PFSK-1 (cell line): ENCODE measurements around the gene ELAC2.

ENCODE experiments used
- FOXP2 ChIP-seq: optimal IDR thresholded peaks from 2 replicates; pipeline ENCODE3; 2011; ENCODE audit warnings: borderline replicate concordance, control low read depth, inconsistent platforms; ENCODE audit not compliant: insufficient read depth; ENCODE audit errors: extremely low read length, extremely low read depth
- POLR2AphosphoS5 ChIP-seq: IDR thresholded peaks from 2 replicates; pipeline ENCODE4 v1.6.1; 2012; ENCODE audit warnings: low read depth, mild to moderate bottlenecking, control low read depth, low read length, moderate library complexity
- REST ChIP-seq, 2 experiments: IDR thresholded peaks; 2 replicates each; pipeline versions ENCODE4 v1.6.1 to v1.8.0; 2011 to 2012; ENCODE audit warnings: low read depth in 2 of 2, low read length in 2 of 2, control low read depth in 1 of 2, inconsistent platforms in 1 of 2, mild to moderate bottlenecking in 1 of 2, moderate library complexity in 1 of 2; ENCODE audit not compliant: insufficient read depth in 1 of 2
- SIN3A ChIP-seq: IDR thresholded peaks from 2 replicates; pipeline ENCODE4 v1.6.1; 2012; ENCODE audit warnings: mild to moderate bottlenecking, low read length, moderate library complexity, borderline replicate concordance; ENCODE audit not compliant: insufficient read depth
- TAF1 ChIP-seq: IDR thresholded peaks from 2 replicates; pipeline ENCODE4 v1.6.1; 2012; ENCODE audit warnings: low read length, control low read depth, borderline replicate concordance; ENCODE audit not compliant: insufficient read depth

ELAC2 gene

GRCh38 chr17:13038931-13039665, 21.3 kb upstream of the ELAC2 start:
- no peak for TF ChIP-seq FOXP2
- no peak for TF ChIP-seq REST (IDR thresholded peaks at IDR 0.05; ENCODE audit: insufficient read depth in 1 of 2, low read depth in 2 of 2, low read length in 2 of 2)
- TF ChIP-seq POLR2AphosphoS5: no peak
- no peak for TF ChIP-seq TAF1
- no peak for TF ChIP-seq SIN3A

GRCh38 chr17:13036751-13037150, 18.9 kb upstream of the ELAC2 start:
- TF ChIP-seq TAF1 (no peak), FOXP2 (no peak), POLR2AphosphoS5 (no peak), REST (IDR thresholded peaks at IDR 0.05; ENCODE audit: insufficient read depth in 1 of 2, low read depth in 2 of 2, low read length in 2 of 2) (no peak), SIN3A (no peak)

DNA sequence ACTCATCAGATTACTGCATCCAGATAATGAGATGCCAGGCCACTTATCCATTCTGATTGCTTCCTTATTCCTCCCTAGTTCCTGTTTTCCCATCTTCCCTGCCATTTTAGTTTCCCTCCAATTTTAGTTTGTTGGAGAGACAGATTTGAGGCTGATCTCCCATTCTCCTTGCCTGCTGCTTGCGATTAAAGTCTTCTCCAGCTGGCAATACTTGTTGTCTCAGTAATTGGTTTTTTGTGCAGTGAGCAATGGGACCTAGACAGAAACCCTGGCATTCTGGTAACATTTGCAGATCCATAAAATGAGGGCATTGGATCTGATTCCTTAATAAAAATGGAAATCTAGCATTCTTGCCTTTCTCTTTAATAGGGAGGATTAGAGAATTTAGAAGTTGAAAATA, 17.6 kb upstream of the ELAC2 start:
- no peak for TF ChIP-seq FOXP2
- no peak for TF ChIP-seq POLR2AphosphoS5

GRCh38 chr17:13031718-13032350, 14.0 kb upstream of the ELAC2 start:
- TF ChIP-seq FOXP2 (no peak), TAF1 (no peak), REST (IDR thresholded peaks at IDR 0.05; ENCODE audit: insufficient read depth in 1 of 2, low read depth in 2 of 2, low read length in 2 of 2) (no peak), SIN3A (no peak), POLR2AphosphoS5 (no peak)

DNA sequence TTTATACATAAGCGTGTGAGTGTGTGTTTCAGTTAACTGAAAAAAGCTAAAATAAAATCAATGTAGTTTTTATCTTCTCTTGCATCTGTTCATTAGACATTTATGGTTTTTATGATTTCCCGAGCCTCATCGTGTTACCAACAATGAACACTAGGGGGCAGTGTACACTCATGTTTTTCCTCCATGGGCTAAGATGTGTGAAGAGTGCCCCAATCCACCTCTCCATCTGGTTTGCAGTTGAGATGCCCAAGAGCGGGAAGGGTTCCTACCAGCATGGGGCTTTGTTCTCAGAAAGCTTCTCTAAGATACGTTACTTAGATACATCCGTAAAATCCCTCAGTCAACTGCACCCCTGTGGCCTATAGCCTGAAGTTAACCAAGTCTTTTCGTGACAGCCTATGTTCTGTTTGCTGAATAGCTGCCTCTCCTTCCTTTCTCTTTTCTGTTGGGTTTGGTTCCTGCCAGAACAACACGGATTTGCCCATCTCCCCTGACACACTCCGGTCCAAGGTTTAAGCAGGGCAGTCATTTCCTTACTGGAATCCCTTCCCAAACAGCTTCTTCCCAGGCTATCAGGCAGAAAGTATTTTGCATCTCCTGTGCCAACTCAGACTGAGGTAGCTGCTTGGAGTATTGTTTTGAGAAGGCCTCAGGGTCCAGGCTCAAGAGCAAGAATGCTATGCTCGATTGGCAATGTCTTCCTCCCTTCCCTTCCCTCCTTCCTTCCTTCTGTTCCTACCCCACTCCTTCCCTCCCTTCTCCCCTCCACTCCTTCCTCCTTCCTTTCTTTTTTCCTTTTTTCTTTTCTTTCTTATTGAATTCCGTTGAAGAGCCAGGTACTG, 12.9 kb upstream of the ELAC2 start:
- TF ChIP-seq REST (IDR thresholded peaks at IDR 0.05; ENCODE audit: insufficient read depth in 1 of 2, low read depth in 2 of 2, low read length in 2 of 2): no peak
- no peak for TF ChIP-seq SIN3A
- no peak for TF ChIP-seq TAF1
- TF ChIP-seq FOXP2: no peak
- TF ChIP-seq POLR2AphosphoS5: no peak
